ENCODE data around the gene GALNT14. TPM values are rescaled to one million over a fixed set of nuclear protein-coding genes. Genes with fewer than 3 reads are reported as not detected.

GALNT14 gene
- total RNA-seq, 1 experiment from 2014 or later: 6.0 TPM

GRCh38 chr2:31150120-31150670 lies 12.0 kb upstream of the GALNT14 start:
- ChIA-PET POLR2A (no interaction called here), CTCF (interaction anchor here (1.1 to 3.4 kb wide), 6 partner anchors 11 to 183 kb away, joined by 5 to 48 read pairs (median 12); partner anchors contain the start of gene GALNT14)
- 0 out of 2 replicates have a peak, but pooled peaks cover 3% of the 10 kb centered on the region for H3K9me3 Mint-ChIP-seq
- no peaks in the 10 kb centered on the region; the same call in 1 of the 2 replicates for H3K27me3 Mint-ChIP-seq (ENCODE audit: low read depth)
- no peak overlapping the region for H3K4me3 Mint-ChIP-seq
- no peak overlapping the region for H3K27ac Mint-ChIP-seq
- TF ChIP-seq JAZF1 (CRISPR knock-in tag; IDR thresholded peaks at IDR 0.05) (no peak), AFF4 (CRISPR knock-in tag; IDR thresholded peaks at IDR 0.05; ENCODE audit: borderline replicate concordance) (no peak), FOXJ3 (CRISPR knock-in tag; IDR thresholded peaks at IDR 0.05; ENCODE audit: borderline replicate concordance) (no peak), ELF4 (CRISPR knock-in tag; IDR thresholded peaks at IDR 0.05; ENCODE audit: low read depth) (no peak), RELA (CRISPR knock-in tag; IDR thresholded peaks at IDR 0.05; ENCODE audit: borderline replicate concordance) (no peak)
- ATAC-seq: no peak
- no peaks in the 10 kb centered on the region for H3K36me3 Mint-ChIP-seq
- H3K4me1 Mint-ChIP-seq: no peaks in the 10 kb centered on the region
- DNase-seq (ENCODE audit: low spot score): no peak

GRCh38 chr2:31148514-31148913 lies 10.3 kb upstream of the GALNT14 start:
- Mint-ChIP-seq H3K27ac (no peak overlapping the region), H3K4me3 (no peak overlapping the region), H3K4me1 (peaks cover 11% of the 10 kb centered on the region), H3K36me3 (no peaks in the 10 kb centered on the region), H3K9me3 (no peaks in the 10 kb centered on the region), H3K27me3 (ENCODE audit: low read depth) (no peaks in the 10 kb centered on the region; the same call in 1 of the 2 replicates)
- ChIA-PET CTCF (interaction anchor here (1.0 to 1.4 kb wide), 3 partner anchors 11 to 437 kb away, joined by 3 to 6 read pairs (median 5); partner anchors contain the start of gene GALNT14), POLR2A (no interaction called here)
- TF ChIP-seq IRF1 (CRISPR knock-in tag; IDR thresholded peaks at IDR 0.05) (no peak), JUN (CRISPR knock-in tag; IDR thresholded peaks at IDR 0.05) (no peak), GABPB1 (CRISPR knock-in tag; IDR thresholded peaks at IDR 0.05) (no peak), PRRX2 (CRISPR knock-in tag; IDR thresholded peaks at IDR 0.05) (no peak), ZNF317 (CRISPR knock-in tag; IDR thresholded peaks at IDR 0.05; ENCODE audit: borderline replicate concordance, low read depth) (no peak), ATF2 (CRISPR knock-in tag; IDR thresholded peaks at IDR 0.05; ENCODE audit: borderline replicate concordance, low read depth) (no peak), SP1 (CRISPR knock-in tag; conservative IDR thresholded peaks at IDR 0.05) (no peak), MLX (CRISPR knock-in tag; IDR thresholded peaks at IDR 0.05) (no peak), USF1 (CRISPR knock-in tag; IDR thresholded peaks at IDR 0.05) (no peak), SOX15 (CRISPR knock-in tag; IDR thresholded peaks at IDR 0.05) (no peak)
- ATAC-seq: no peak
- no peak for DNase-seq (ENCODE audit: low spot score)
